ENCODE results near the gene RAPGEF1. TPM values are rescaled to one million over a fixed set of nuclear protein-coding genes. Genes with fewer than 3 reads are reported as not detected.

Gene RAPGEF1
- total RNA-seq, 1 donor from 2014 or later, result 33.3 TPM

GRCh38 chr9:131530920-131531832 lies 208.7 kb downstream of the RAPGEF1 start, which contains the start of gene UCK1:
Gene UCK1 (minus strand): TSS chr9:131531263. CDS start chr9:131531174, 89 bp downstream.
- no peak for TF ChIP-seq EZH2 (IDR thresholded peaks at IDR 0.05)
- TF ChIP-seq CTCF (IDR thresholded peaks at IDR 0.05), result no peak
- no peak for TF ChIP-seq EZH2phosphoT487 (IDR thresholded peaks at IDR 0.05)
- no peaks in the 10 kb centered on the region for H3K9me3 Mint-ChIP-seq
- H2AFZ ChIP-seq (replicated peaks), result peak within 1 kb of the TSS; percentile 71
- peaks cover 7% of the 10 kb centered on the region for H3K27me3 Mint-ChIP-seq (ENCODE audit: insufficient read depth, low read depth)
- peak; percentile 96 for DNase-seq (ENCODE audit: low spot score)
- no peaks in the 10 kb centered on the region for H3K36me3 ChIP-seq
- H3K4me3 Mint-ChIP-seq, result peak within 1 kb of the TSS; percentile 91
- peaks cover 14% of the 10 kb centered on the region for H4K20me1 ChIP-seq (ENCODE audit: low read depth)
- peaks cover 19% of the 10 kb centered on the region for H3K79me2 ChIP-seq (ENCODE audit: low read depth)
- H3K27ac Mint-ChIP-seq, result no peak within 1 kb of the TSS
- peaks cover 11% of the 10 kb centered on the region for H3K36me3 Mint-ChIP-seq
- H3K4me3 ChIP-seq, result peak within 1 kb of the TSS; percentile 97
- peak within 1 kb of the TSS; percentile 88 for H3K9ac ChIP-seq
- H3K4me1 Mint-ChIP-seq, result peaks cover 17% of the 10 kb centered on the region
- H3K4me1 ChIP-seq, result peaks cover 5% of the 10 kb centered on the region
- H3K27me3 ChIP-seq, result no peaks in the 10 kb centered on the region
- no peaks in the 10 kb centered on the region for H3F3A ChIP-seq (ENCODE audit: low read depth)
- peak within 1 kb of the TSS; percentile 83 for H3K4me2 ChIP-seq
- H3K9me3 ChIP-seq (ENCODE audit: low read depth), result no peaks in the 10 kb centered on the region
- no peak within 1 kb of the TSS for H3K27ac ChIP-seq

DNA sequence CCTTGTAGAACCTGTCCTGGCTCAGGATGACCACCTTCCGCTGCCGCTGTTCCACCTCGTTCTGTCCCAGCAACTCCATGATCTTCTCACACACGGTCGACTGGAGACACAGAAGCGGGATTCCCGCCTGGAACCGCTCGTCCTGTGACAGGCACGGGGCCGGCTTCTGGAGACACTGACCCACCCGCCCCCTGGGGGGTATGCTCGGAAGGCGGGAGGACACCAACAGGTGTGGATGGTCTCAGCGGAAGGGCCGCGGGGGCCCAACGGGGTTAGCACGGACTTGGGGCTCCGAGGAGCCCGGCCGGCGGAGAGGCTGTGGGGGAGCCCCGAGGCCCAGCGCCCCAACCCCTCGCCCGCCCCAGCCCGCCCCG lies 209.3 kb downstream of the RAPGEF1 start:
- peak; percentile 75 for DNase-seq (ENCODE audit: low spot score)
- H3K27ac ChIP-seq, result no peak overlapping the region
- no peak overlapping the region for H3K27ac Mint-ChIP-seq

More for the DNA sequence above, 209.3 kb downstream of the RAPGEF1 start:
- H4K20me1 ChIP-seq (ENCODE audit: low read depth), result peaks cover 14% of the 10 kb centered on the region
- peak overlapping the region; percentile 71 for H2AFZ ChIP-seq (replicated peaks)
- Mint-ChIP-seq H3K4me3 (peak overlapping the region; percentile 91), H3K4me1 (peaks cover 17% of the 10 kb centered on the region), H3K36me3 (peaks cover 12% of the 10 kb centered on the region), H3K9me3 (no peaks in the 10 kb centered on the region), H3K27me3 (ENCODE audit: insufficient read depth, low read depth) (peaks cover 7% of the 10 kb centered on the region)
- H3K36me3 ChIP-seq, result no peaks in the 10 kb centered on the region
- peak overlapping the region; percentile 83 for H3K4me2 ChIP-seq
- H3F3A ChIP-seq (ENCODE audit: low read depth), result no peaks in the 10 kb centered on the region
- peaks cover 19% of the 10 kb centered on the region for H3K79me2 ChIP-seq (ENCODE audit: low read depth)
- peaks cover 5% of the 10 kb centered on the region for H3K4me1 ChIP-seq
- H3K4me3 ChIP-seq, result peak overlapping the region; percentile 97
- H3K9me3 ChIP-seq (ENCODE audit: low read depth), result no peaks in the 10 kb centered on the region
- no peak for TF ChIP-seq EZH2phosphoT487 (IDR thresholded peaks at IDR 0.05)
- TF ChIP-seq CTCF (IDR thresholded peaks at IDR 0.05), result peak; percentile 14
- peak overlapping the region; percentile 88 for H3K9ac ChIP-seq
- H3K27me3 ChIP-seq, result no peaks in the 10 kb centered on the region
